IMR-90 (cell line): Measurements from ENCODE around the gene TBPL1. TPM values are rescaled to one million over a fixed set of nuclear protein-coding genes. Genes with fewer than 3 reads are reported as not detected.

Source experiments
- ATAC-seq: fragments of 200-7000 bp; cut with Tn5 transposase; 2 replicates; pipeline ENCODE4 v1.9.1; 2020; ENCODE audit warnings: low read depth, mild to moderate bottlenecking, moderate library complexity
- BruUV-seq: library from RNA; stranded (reverse); fragments of 400-500 nt; replicated peaks from 2 replicates; lab custom pipeline; 2021; lab: Mats Ljungman, UMichigan
- CTCF ChIA-PET: fragments of 300-600 bp; formaldehyde crosslinking; extraction: SDS; loops from one replicate; lab custom pipeline; 2021; ENCODE audit warnings: antibody characterized with exemption; lab: Yijun Ruan, JAX
- POLR2A ChIA-PET: fragments of 300-600 bp; sonication (Branson Sonifier 250); formaldehyde crosslinking; loops from one replicate; lab custom pipeline; 2022; ENCODE audit warnings: antibody characterized with exemption; ENCODE audit not compliant: unreplicated experiment; lab: Charles Lee
- DNase-seq: peaks from one replicate; pipeline ENCODE4 v3.0.0; 2013
- H2AFZ ChIP-seq: replicated peaks from 2 replicates; pipeline ENCODE3; 2013; ENCODE audit warnings: low read length, mild to moderate bottlenecking; ENCODE audit not compliant: poor library complexity
- H2AK5ac ChIP-seq: 2 replicates; pipeline ENCODE4 v1.6.1; 2013; ENCODE audit warnings: low read depth, low read length, inconsistent platforms
- H2AK9ac ChIP-seq: replicated peaks from 2 replicates; pipeline ENCODE3; 2013; ENCODE audit warnings: mild to moderate bottlenecking, low read depth, low read length, moderate library complexity; ENCODE audit not compliant: poor library complexity
- H2BK120ac ChIP-seq: 2 replicates; pipeline ENCODE4 v1.6.1; 2013; ENCODE audit warnings: low read depth, low read length, inconsistent platforms
- H2BK15ac ChIP-seq: 3 replicates; pipeline ENCODE4 v1.6.1; 2013; ENCODE audit warnings: low read depth, low read length, inconsistent platforms
- H2BK20ac ChIP-seq: 2 replicates; pipeline ENCODE4 v1.6.1; 2013; ENCODE audit warnings: low read depth, mild to moderate bottlenecking, inconsistent platforms, low read length, moderate library complexity
- H2BK5ac ChIP-seq: 2 replicates; pipeline ENCODE4 v1.6.1; 2013; ENCODE audit warnings: mild to moderate bottlenecking, low read depth, low read length, inconsistent platforms; ENCODE audit not compliant: poor library complexity, severe bottlenecking
- H3K14ac ChIP-seq: replicated peaks from 2 replicates; pipeline ENCODE4 v1.6.1; 2013; ENCODE audit warnings: low read depth, low read length, inconsistent platforms
- H3K18ac ChIP-seq: 2 replicates; pipeline ENCODE4 v1.6.1; 2013; ENCODE audit warnings: low read depth, low read length, control low read depth
- H3K23ac ChIP-seq: 2 replicates; pipeline ENCODE4 v1.6.1; 2013; ENCODE audit warnings: low read depth, low read length, inconsistent platforms
- H3K27ac ChIP-seq: 2 replicates; pipeline ENCODE4 v1.5.1; 2013; ENCODE audit warnings: mild to moderate bottlenecking, control low read depth, low read length; ENCODE audit not compliant: insufficient read depth
- H3K27me3 ChIP-seq: 2 replicates; pipeline ENCODE4 v1.6.1; 2013; ENCODE audit warnings: low read length; ENCODE audit not compliant: control insufficient read depth, insufficient read depth
- H3K36me3 ChIP-seq: 2 replicates; pipeline ENCODE4 v1.6.1; 2013; ENCODE audit warnings: low read length, mixed read lengths; ENCODE audit not compliant: control insufficient read depth, insufficient read depth
- H3K4ac ChIP-seq: 2 replicates; pipeline ENCODE4 v1.6.1; 2013; ENCODE audit warnings: low read depth, low read length, inconsistent platforms
- H3K4me1 ChIP-seq: 2 replicates; pipeline ENCODE4 v1.6.1; 2013; ENCODE audit warnings: low read length, mixed read lengths; ENCODE audit not compliant: control insufficient read depth, insufficient read depth
- H3K4me2 ChIP-seq: 2 replicates; pipeline ENCODE4 v1.6.1; 2013; ENCODE audit warnings: low read depth, mild to moderate bottlenecking, control low read depth, low read length, moderate library complexity
- H3K4me3 ChIP-seq: 2 replicates; pipeline ENCODE4 v1.5.1; 2013; ENCODE audit warnings: low read depth, mild to moderate bottlenecking, control low read depth, low read length, moderate library complexity; ENCODE audit not compliant: insufficient read depth
- H3K56ac ChIP-seq: 2 replicates; pipeline ENCODE4 v1.6.1; 2013; ENCODE audit warnings: low read length, inconsistent platforms; ENCODE audit not compliant: insufficient read depth; ENCODE audit errors: extremely low read depth
- H3K79me1 ChIP-seq, 2 experiments: 2 replicates each; pipeline ENCODE4 v1.6.1; 2013; ENCODE audit warnings: low read length in 2 of 2, inconsistent platforms in 1 of 2, low read depth in 1 of 2
- H3K9ac ChIP-seq: 2 replicates; pipeline ENCODE4 v1.6.1; 2013; ENCODE audit warnings: low read depth, low read length, control low read depth
- H3K9me1 ChIP-seq: 2 replicates; pipeline ENCODE4 v1.6.1; 2013; ENCODE audit warnings: low read length, inconsistent platforms; ENCODE audit not compliant: insufficient read depth
- H3K9me3 ChIP-seq: 2 replicates; pipeline ENCODE4 v1.6.1; 2013; ENCODE audit warnings: low read length; ENCODE audit not compliant: control insufficient read depth, insufficient read depth
- H4K20me1 ChIP-seq: 2 replicates; pipeline ENCODE4 v1.6.1; 2013; ENCODE audit warnings: low read length, inconsistent platforms; ENCODE audit not compliant: insufficient read depth
- H4K5ac ChIP-seq: 2 replicates; pipeline ENCODE4 v1.6.1; 2013; ENCODE audit warnings: mild to moderate bottlenecking, low read depth, low read length, control low read depth
- H4K8ac ChIP-seq, 2 experiments: 2 replicates each; pipeline ENCODE4 v1.6.1; 2013; ENCODE audit warnings: low read depth in 2 of 2, low read length in 2 of 2, control low read depth in 1 of 2, inconsistent platforms in 1 of 2
- H4K91ac ChIP-seq: 2 replicates; pipeline ENCODE4 v1.6.1; 2013; ENCODE audit warnings: low read depth, low read length, inconsistent platforms; ENCODE audit not compliant: insufficient read depth
- BHLHE40 ChIP-seq: fragments of 150-350 bp; IDR thresholded peaks from 2 replicates; pipeline ENCODE4 v1.6.1; 2016; ENCODE audit warnings: mild to moderate bottlenecking, low read depth, low read length
- CEBPB ChIP-seq: IDR thresholded peaks from 2 replicates; pipeline ENCODE4 v1.6.1; 2012; ENCODE audit warnings: low read depth, low read length, improper control_type of control experiment
- ELK1 ChIP-seq: fragments of 150-350 bp; IDR thresholded peaks from 2 replicates; pipeline ENCODE4 v1.6.1; 2016; ENCODE audit warnings: low read depth, mild to moderate bottlenecking, low read length, moderate library complexity, borderline replicate concordance
- MAFK ChIP-seq: IDR thresholded peaks from 2 replicates; pipeline ENCODE4 v1.6.1; 2012; ENCODE audit warnings: low read depth, low read length, improper control_type of control experiment
- MAZ ChIP-seq: IDR thresholded peaks from 2 replicates; pipeline ENCODE4 v1.6.1; 2012; ENCODE audit warnings: low read depth, mild to moderate bottlenecking, low read length, improper control_type of control experiment, moderate library complexity, borderline replicate concordance
- POLR2A ChIP-seq: IDR thresholded peaks from 2 replicates; pipeline ENCODE4 v1.6.1; 2012; ENCODE audit warnings: mild to moderate bottlenecking, low read depth, low read length
- RAD21 ChIP-seq: IDR thresholded peaks from 2 replicates; pipeline ENCODE4 v1.6.1; 2012; ENCODE audit warnings: low read length, improper control_type of control experiment
- SMC3 ChIP-seq: fragments of 150-350 bp; IDR thresholded peaks from 2 replicates; pipeline ENCODE4 v1.6.1; 2016; ENCODE audit warnings: low read depth, mild to moderate bottlenecking, antibody characterized with exemption, low read length, moderate library complexity
- WGBS, 2 experiments: methylation state at CpG; one replicate each; pipeline versions ENCODE4 v1.1.5 to v1.1.7; 2013; ENCODE audit warnings: missing lambda C conversion rate in 2 of 2; ENCODE audit not compliant: insufficient read length in 1 of 2; ENCODE audit errors: extremely low coverage in 2 of 2; 5-methylcytosine and 5-hydroxymethylcytosine counted together
- dilution Hi-C: fragments of 300-500 bp; cut with HindIII; formaldehyde crosslinking; loops from one replicate; pipeline ENCODE4 v1.14.3; 2018; ENCODE audit warnings: low sequenced_read_pairs; ENCODE audit not compliant: unreplicated experiment
- in situ Hi-C: fragments of 300-500 bp; cut with MboI; formaldehyde crosslinking; loops from 3 replicates; pipeline ENCODE4 v1.14.3; 2019; ENCODE audit warnings: low sequenced_read_pairs, inconsistent platforms, mixed read lengths
- intact Hi-C: fragments of 100-400 bp; cut with micrococcal nuclease; formaldehyde crosslinking; loops from 2 replicates; pipeline ENCODE4 v1.10.0; 2022
- polyA plus RNA-seq, 3 experiments: library from polyadenylated mRNA; depleted of rRNA; stranded (reverse); fragments of >200 nt; gene quantifications; 2 replicates each; pipeline ENCODE4 v1.2.3, GENCODE V29; 2012; ENCODE audit warnings: low replicate concordance in 1 of 3
- total RNA-seq: library from RNA; depleted of rRNA; stranded (reverse); fragments of >200 nt; gene quantifications from 2 replicates; pipeline ENCODE4 v1.2.3, GENCODE V29; 2012

TBPL1 gene
- total and polyA plus RNA-seq, 2 of the 4 experiments (the other 2 are of a cell fraction), result 25.6 to 32.5 TPM

GRCh38 chr6:134020071-134020470, 67.0 kb downstream of the TBPL1 start:
- no peak overlapping the region for H4K5ac ChIP-seq
- no peak overlapping the region for H2AFZ ChIP-seq
- no peak overlapping the region for H2AK5ac ChIP-seq
- no peak overlapping the region for H3K4ac ChIP-seq
- H3K4me1 ChIP-seq, result peaks cover 5% of the 10 kb centered on the region
- H4K91ac ChIP-seq, result no peak overlapping the region
- no peaks in the 10 kb centered on the region for H3K9me1 ChIP-seq
- POLR2A ChIA-PET, result no interaction called here
- in situ Hi-C loops, result no loop called here
- no peak overlapping the region for H3K4me3 ChIP-seq
- ATAC-seq (no peak), DNase-seq (no peak)
- H2BK5ac ChIP-seq, result no peak overlapping the region
- no peak overlapping the region for H3K9ac ChIP-seq
- no peak overlapping the region for H2AK9ac ChIP-seq
- no peaks in the 10 kb centered on the region for H4K20me1 ChIP-seq
- dilution Hi-C loops, result no loop called here
- H3K18ac ChIP-seq, result no peak overlapping the region
- WGBS, 2 experiments, result no CpG with 5 or more reads among the region's 1 CpG
- H3K79me1 ChIP-seq, result no peaks in the 10 kb centered on the region
- no peaks in the 10 kb centered on the region for H3K27me3 ChIP-seq
- H2BK120ac ChIP-seq, result no peak overlapping the region
- intact Hi-C loops, result no loop called here
- no peak overlapping the region for H4K8ac ChIP-seq
- TF ChIP-seq MAFK (no peak), BHLHE40 (no peak), POLR2A (no peak), ELK1 (no peak), RAD21 (no peak), CEBPB (no peak), SMC3 (no peak), MAZ (no peak)
- H3K9me3 ChIP-seq, result no peaks in the 10 kb centered on the region
- H3K4me2 ChIP-seq, result no peak overlapping the region
- CTCF ChIA-PET, result no interaction called here
- BruUV-seq, result no TSS peak
- H3K56ac ChIP-seq, result no peak overlapping the region
- no peak overlapping the region for H3K14ac ChIP-seq
- H3K36me3 ChIP-seq, result 0 out of 2 replicates have a peak, but pooled peaks cover 1% of the 10 kb centered on the region
- H3K23ac ChIP-seq, result no peak overlapping the region
- H3K27ac ChIP-seq, result no peak overlapping the region
- no peak overlapping the region for H2BK20ac ChIP-seq
- no peak overlapping the region for H2BK15ac ChIP-seq
